Stimulated activated CD8-positive, alpha-beta memory T cell treated with anti-CD3 and anti-CD28 coated beads, Interleukin-7, amount 100 ng/mL, for 4 hours (primary cell): Measurements from ENCODE around the gene SEMA5A.

Source experiments
- DNase-seq, 2 donors: peaks; one replicate each; pipeline ENCODE4 v3.0.0-alpha.2; 2020; ENCODE audit warnings: low read depth in 2 of 2

SEMA5A gene

GRCh38 chr5:9515436-9515835 is 30.4 kb downstream of the SEMA5A start:
- DNase-seq = no peak

GRCh38 chr5:9514968-9515367 is 30.9 kb downstream of the SEMA5A start:
- DNase-seq = no peak

GRCh38 chr5:9513827-9514226 is 32.0 kb downstream of the SEMA5A start:
- no peak for DNase-seq

GRCh38 chr5:9512457-9512856 is 33.4 kb downstream of the SEMA5A start:
- DNase-seq = no peak

- no peak for DNase-seq
These were observed 37.9 kb downstream of the SEMA5A start for GRCh38 chr5:9507974-9508373.

GRCh38 chr5:9505225-9505624 is 40.6 kb downstream of the SEMA5A start:
- no peak for DNase-seq

GRCh38 chr5:9502864-9503263 is 43.0 kb downstream of the SEMA5A start:
- DNase-seq = no peak

GRCh38 chr5:9502050-9502834 is 43.6 kb downstream of the SEMA5A start:
- DNase-seq = no peak

GRCh38 chr5:9500625-9501024 is 45.2 kb downstream of the SEMA5A start:
- no peak for DNase-seq

GRCh38 chr5:9500193-9500592 is 45.7 kb downstream of the SEMA5A start:
- DNase-seq = no peak

GRCh38 chr5:9499498-9499876 is 46.4 kb downstream of the SEMA5A start:
- DNase-seq = no peak

GRCh38 chr5:9498541-9499497 is 47.1 kb downstream of the SEMA5A start:
- DNase-seq = no peak

GRCh38 chr5:9497347-9497746 is 48.5 kb downstream of the SEMA5A start:
- DNase-seq = no peak

GRCh38 chr5:9496801-9497200 is 49.1 kb downstream of the SEMA5A start:
- no peak for DNase-seq

- no peak for DNase-seq
These were observed 50.8 kb downstream of the SEMA5A start for GRCh38 chr5:9495121-9495520.

GRCh38 chr5:9494301-9494700 is 51.6 kb downstream of the SEMA5A start:
- no peak for DNase-seq

- no peak for DNase-seq
These were observed 55.3 kb downstream of the SEMA5A start for GRCh38 chr5:9490494-9491097.

GRCh38 chr5:9483779-9484178 is 62.1 kb downstream of the SEMA5A start:
- DNase-seq = no peak

- no peak for DNase-seq
These were observed 62.6 kb downstream of the SEMA5A start for GRCh38 chr5:9483243-9483642.

- no peak for DNase-seq
These were observed 63.5 kb downstream of the SEMA5A start for GRCh38 chr5:9482381-9482780.

GRCh38 chr5:9480499-9480898 is 65.4 kb downstream of the SEMA5A start:
- DNase-seq = no peak

- DNase-seq = no peak
These were observed 65.9 kb downstream of the SEMA5A start for GRCh38 chr5:9479990-9480389.
